SK-N-MC (cell line): ENCODE measurements around the gene CGA.

Experiments
- DNase-seq: peaks from one replicate; pipeline ENCODE4 v3.0.0-alpha.2; 2011; ENCODE audit warnings: low read depth, low spot score
- H3K27ac ChIP-seq: fragments of 200-600 bp; sonication (generic); 2 replicates; pipeline ENCODE4 v1.5.1; 2016; ENCODE audit warnings: mixed run types
- H3K36me3 ChIP-seq: fragments of 200-600 bp; sonication (generic); 2 replicates; pipeline ENCODE4 v1.6.1; 2017; ENCODE audit warnings: antibody characterized with exemption, low read length, mixed read lengths; ENCODE audit not compliant: insufficient read depth
- H3K4me3 ChIP-seq: fragments of 200-600 bp; sonication (generic); 2 replicates; pipeline ENCODE4 v1.5.1; 2016
- H3K9ac ChIP-seq: fragments of 200-600 bp; sonication (generic); 2 replicates; pipeline ENCODE4 v1.8.0; 2017; ENCODE audit warnings: mixed run types, mixed read lengths; ENCODE audit not compliant: insufficient read length
- H3K9me3 ChIP-seq: fragments of 200-600 bp; sonication (generic); 2 replicates; pipeline ENCODE4 v1.6.1; 2017; ENCODE audit warnings: low read depth, mild to moderate bottlenecking, antibody characterized with exemption, low read length, moderate library complexity, mixed read lengths
- EZH2 ChIP-seq: fragments of 200-600 bp; sonication (generic); IDR thresholded peaks from one replicate; pipeline ENCODE4 v1.6.1; 2017; ENCODE audit warnings: antibody characterized with exemption
- FOXP2 ChIP-seq: optimal IDR thresholded peaks from 2 replicates; pipeline ENCODE3; 2011; ENCODE audit warnings: mild to moderate bottlenecking, moderate library complexity; ENCODE audit not compliant: insufficient read depth; ENCODE audit errors: extremely low read length, control extremely low read depth
- POLR2AphosphoS5 ChIP-seq: IDR thresholded peaks from 2 replicates; pipeline ENCODE4 v1.6.1; 2012; ENCODE audit warnings: mild to moderate bottlenecking, low read depth, low read length, borderline replicate concordance

CGA gene

DNA sequence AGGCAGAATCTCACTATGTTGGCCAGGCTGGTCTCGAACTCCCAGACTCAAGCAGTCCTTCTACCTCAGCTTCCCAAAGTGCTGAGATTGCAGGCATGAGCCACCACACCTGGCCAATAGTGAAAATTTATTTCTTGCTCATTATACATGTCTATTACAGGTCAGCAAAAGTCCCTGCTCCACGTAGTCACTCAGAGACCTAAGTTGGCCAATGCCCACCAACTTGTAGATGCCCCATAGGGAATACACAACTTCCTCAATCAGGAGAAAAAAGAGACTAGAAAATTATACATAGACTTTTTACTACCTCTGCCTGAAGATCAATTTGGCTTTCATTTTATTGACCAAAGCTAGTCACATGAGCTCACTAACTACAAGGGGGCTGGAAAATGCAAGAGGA, 22.0 kb upstream of the CGA start:
- Histone ChIP-seq H3K27ac (no peak overlapping the region), H3K36me3 (no peaks in the 10 kb centered on the region), H3K9me3 (no peaks in the 10 kb centered on the region), H3K9ac (no peak overlapping the region), H3K4me3 (no peak overlapping the region)
- TF ChIP-seq FOXP2, result no peak
- TF ChIP-seq POLR2AphosphoS5, result no peak
- no peak for TF ChIP-seq EZH2
- no peak for DNase-seq

DNA sequence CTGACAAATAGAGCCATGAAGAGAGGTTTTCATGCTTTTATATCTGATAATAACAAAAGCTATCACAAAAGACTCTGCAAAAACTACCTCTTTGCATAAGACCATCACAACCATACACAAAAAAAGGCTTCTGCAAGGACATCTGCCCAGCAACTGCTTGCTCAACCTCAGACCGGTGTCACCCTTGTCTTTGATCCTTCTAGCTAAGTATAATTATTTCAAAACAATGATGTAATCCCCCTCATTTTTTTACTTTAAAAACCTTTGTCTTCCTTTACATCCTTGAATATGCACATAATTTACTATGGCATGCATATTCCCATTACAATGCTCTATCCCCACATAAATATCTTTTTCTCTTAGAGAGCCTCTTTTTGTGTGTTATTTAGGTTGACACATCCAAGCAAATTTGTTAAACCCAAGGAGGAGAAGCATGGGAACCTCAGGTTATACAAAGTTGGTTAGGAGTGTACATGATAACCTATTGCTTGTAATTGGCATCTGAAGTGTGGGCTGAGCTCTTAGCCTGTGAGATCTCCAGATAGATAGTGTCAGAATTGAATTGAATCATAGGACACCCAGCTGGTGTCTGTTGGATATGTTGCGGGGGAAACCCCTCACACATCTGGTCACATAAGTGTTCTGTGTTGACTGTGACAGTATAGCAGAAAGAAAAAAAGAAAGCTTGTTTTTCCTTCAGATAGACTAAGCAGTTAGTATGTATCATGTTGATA, 20.7 kb upstream of the CGA start:
- DNase-seq, result no peak
- H3K27ac ChIP-seq, result no peak overlapping the region
- TF ChIP-seq EZH2 (no peak), FOXP2 (no peak), POLR2AphosphoS5 (no peak)

DNA sequence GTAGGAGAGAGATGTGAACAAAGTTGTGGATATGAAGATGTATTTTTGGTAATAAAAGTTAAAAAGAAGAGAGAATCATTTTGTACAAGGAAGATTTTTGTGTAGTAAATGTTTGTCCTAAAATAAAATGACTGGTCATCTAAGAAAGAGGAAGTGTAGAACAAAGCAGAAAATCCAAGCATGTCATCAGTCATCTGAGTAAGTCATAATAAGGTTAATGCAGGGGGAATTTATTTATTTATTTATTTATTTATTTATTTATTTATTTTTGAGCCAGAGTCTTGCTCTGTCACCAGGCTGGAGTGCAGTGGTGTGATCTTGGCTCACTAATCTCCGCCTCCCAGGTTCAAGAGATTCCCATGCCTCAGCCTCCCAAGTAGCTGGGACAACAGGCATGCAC, 15.7 kb upstream of the CGA start:
- no peak overlapping the region for H3K4me3 ChIP-seq
- H3K36me3 ChIP-seq, result no peaks in the 10 kb centered on the region
- H3K9ac ChIP-seq, result no peak overlapping the region
- H3K27ac ChIP-seq, result no peak overlapping the region
- no peak for DNase-seq
- TF ChIP-seq FOXP2 (no peak), POLR2AphosphoS5 (no peak), EZH2 (no peak)
- H3K9me3 ChIP-seq, result no peaks in the 10 kb centered on the region

More for the DNA sequence above, 20.7 kb upstream of the CGA start:
- no peak overlapping the region for H3K9ac ChIP-seq
- H3K4me3 ChIP-seq, result no peak overlapping the region
- no peaks in the 10 kb centered on the region for H3K9me3 ChIP-seq
- H3K36me3 ChIP-seq, result no peaks in the 10 kb centered on the region

DNA sequence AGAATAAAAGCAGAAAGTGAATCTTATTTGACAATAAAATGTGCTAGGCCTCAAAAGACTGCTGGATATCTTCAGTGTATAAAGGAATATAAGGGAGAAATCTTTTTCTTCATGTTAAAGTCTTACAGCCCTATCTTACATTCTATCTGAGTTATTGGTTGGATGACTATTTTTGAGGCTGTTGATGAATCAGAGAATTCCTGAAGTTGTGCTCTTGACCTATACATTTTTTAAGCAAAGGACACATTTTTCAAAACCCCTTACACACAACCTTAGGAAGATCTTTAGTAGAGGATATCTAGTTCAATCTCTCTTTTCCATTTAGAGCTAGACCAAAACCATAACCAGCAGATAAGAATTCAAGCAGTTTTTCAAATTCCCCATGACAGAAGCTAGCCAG, 10.9 kb upstream of the CGA start:
- Histone ChIP-seq H3K36me3 (no peaks in the 10 kb centered on the region), H3K9me3 (no peaks in the 10 kb centered on the region), H3K27ac (no peak overlapping the region), H3K4me3 (no peak overlapping the region), H3K9ac (no peak overlapping the region)
- no peak for DNase-seq
- TF ChIP-seq FOXP2 (no peak), POLR2AphosphoS5 (no peak), EZH2 (no peak)

DNA sequence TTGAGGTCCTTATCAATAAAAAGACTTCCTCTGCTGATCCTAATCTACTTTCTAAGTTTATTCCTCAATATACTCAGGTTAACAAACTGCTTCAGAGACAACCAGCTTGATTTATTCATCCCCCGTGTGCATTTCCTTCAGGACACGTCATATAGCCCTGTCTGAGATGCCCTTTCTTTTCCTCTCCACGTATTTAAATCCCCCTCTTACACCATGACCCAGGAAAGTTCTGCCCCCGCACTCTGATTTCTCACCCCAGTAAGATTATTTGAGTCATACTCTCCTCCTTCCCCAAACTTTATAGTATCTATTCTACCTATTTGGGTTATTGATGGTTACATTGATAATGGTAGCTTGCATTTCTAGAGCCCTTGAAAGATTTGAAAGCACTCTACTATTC, 9.8 kb upstream of the CGA start:
- Histone ChIP-seq H3K27ac (no peak overlapping the region), H3K4me3 (no peak overlapping the region), H3K9me3 (no peaks in the 10 kb centered on the region), H3K9ac (no peak overlapping the region), H3K36me3 (no peaks in the 10 kb centered on the region)
- TF ChIP-seq POLR2AphosphoS5 (no peak), FOXP2 (no peak), EZH2 (no peak)
- no peak for DNase-seq

DNA sequence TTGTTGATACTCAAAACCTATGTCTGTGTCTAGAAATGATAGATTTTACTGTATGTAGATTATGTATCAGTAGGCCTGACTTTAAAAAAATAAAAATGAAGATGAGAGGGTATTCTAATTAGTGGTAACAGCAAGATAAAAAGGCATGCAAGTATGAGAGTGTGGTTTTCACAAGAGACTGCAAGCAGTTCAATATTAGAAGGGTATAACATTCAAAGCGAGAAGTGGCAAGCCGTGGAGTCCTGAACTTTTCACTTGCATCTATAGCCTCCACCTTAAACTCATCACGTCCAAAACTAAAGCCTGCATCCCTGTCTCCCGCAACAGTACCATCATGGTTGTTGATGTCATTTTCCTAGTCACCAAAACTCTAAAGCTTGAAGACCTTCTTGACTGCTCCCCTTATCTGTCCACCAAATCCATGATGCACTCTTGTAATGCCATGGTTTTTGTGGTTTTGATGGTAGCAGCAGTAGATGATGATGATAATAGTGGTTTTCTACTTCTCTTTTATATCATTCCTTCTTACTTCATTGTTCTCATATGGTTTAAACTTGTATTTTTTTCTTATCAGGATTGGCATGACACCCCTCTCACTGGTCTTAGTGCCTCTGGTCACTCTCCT, 9.2 kb upstream of the CGA start:
- DNase-seq, result no peak
- no peaks in the 10 kb centered on the region for H3K9me3 ChIP-seq
- TF ChIP-seq FOXP2, result no peak
- H3K27ac ChIP-seq, result no peak overlapping the region
- no peak overlapping the region for H3K9ac ChIP-seq
- H3K4me3 ChIP-seq, result no peak overlapping the region
- H3K36me3 ChIP-seq, result no peaks in the 10 kb centered on the region

DNA sequence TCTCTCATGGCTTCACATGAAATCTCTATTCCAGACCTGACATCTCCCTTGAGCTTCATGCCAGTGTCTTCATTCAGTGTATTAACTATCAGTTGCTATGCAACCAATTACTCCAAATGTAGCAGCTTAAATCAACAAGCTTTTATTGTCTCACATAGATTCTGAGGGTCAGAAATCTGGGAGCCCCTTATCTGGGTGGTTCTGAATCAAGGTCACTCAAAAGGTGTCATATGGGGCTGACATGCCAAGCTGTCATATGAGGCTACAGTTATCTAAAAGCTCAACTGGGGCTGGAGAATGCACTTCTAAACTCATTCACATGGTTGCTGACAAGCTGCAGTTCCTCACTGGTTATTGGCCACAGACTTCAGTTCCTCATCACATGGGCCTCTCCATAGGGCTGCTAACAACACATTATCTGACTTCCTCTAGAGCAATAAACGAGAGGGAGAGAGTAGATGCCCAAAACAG, 7.3 kb upstream of the CGA start:
- no peak overlapping the region for H3K9ac ChIP-seq
- H3K4me3 ChIP-seq, result no peak overlapping the region
- no peak overlapping the region for H3K27ac ChIP-seq
- DNase-seq, result no peak
- H3K9me3 ChIP-seq, result no peaks in the 10 kb centered on the region
- no peaks in the 10 kb centered on the region for H3K36me3 ChIP-seq
- TF ChIP-seq POLR2AphosphoS5, result no peak
- no peak for TF ChIP-seq EZH2

DNA sequence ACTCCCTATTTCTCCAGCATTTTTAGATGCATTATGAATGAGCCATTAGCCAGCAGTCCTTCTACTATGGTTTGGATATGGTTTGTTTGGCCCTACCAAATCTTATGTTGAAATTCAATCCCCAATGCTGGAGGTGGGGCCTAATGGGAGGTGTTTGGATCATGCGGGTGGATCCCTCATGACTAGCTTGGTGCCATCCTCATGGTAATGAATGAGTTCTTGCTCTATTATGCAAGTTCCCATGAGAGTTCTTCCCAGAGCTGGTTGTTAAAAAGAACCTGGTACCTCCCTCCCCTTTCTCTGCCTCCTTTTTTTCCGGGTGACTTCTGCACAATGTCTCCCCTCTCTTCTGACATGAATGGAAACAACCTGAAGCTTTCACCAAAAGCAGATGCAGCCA, 6.2 kb upstream of the CGA start:
- no peak for DNase-seq
- Histone ChIP-seq H3K4me3 (no peak overlapping the region), H3K9me3 (no peaks in the 10 kb centered on the region), H3K9ac (no peak overlapping the region), H3K27ac (no peak overlapping the region), H3K36me3 (no peaks in the 10 kb centered on the region)
- TF ChIP-seq POLR2AphosphoS5, result no peak
- TF ChIP-seq EZH2, result no peak
- TF ChIP-seq FOXP2, result no peak

DNA sequence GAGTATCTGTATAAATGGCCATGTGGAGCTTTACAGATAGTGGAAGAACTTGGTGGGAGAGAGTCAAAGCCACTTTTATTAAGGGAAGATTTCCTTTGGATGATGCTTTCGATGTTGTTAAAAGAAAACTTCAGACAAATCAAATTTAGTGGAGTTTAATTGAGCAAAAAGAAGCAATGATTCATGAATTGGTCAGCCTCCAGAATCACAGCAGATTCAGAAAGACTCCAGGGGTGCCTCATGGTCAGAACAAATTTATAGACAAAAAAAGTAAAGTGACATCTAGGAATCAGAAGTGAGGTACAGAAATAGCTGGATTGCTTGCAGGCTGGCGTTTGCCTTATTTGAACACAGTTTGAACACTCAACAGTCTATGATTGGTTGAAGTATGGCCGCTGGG, 5.3 kb upstream of the CGA start:
- H3K9ac ChIP-seq, result no peak overlapping the region
- no peaks in the 10 kb centered on the region for H3K9me3 ChIP-seq
- H3K4me3 ChIP-seq, result no peak overlapping the region
- H3K36me3 ChIP-seq, result no peaks in the 10 kb centered on the region
- no peak for TF ChIP-seq POLR2AphosphoS5
- no peak for TF ChIP-seq EZH2
- no peak for TF ChIP-seq FOXP2
- H3K27ac ChIP-seq, result no peak overlapping the region
- DNase-seq, result no peak
